Measurements from ENCODE around the gene PRKN.

The PRKN gene

DNA sequence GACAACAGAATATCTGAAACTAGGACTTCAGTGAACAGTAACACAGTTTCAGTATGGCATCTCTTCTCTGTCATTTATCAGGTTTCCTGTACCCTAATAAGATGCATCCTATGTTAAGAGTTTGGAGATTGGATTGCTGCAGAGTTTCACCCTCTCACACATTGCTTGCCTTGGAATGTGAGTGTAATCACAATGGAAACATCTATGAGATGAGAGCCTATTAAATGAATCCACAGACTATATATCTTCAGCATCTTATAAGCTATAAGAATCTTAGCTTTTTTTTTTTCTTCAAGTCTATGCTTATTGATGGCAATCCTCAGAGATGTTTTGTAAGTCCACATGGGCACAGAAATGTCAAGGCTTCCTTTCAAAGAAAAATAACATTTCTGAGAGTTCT, 292.5 kb downstream of the PRKN start:
- DNase-seq, result no peak

DNA sequence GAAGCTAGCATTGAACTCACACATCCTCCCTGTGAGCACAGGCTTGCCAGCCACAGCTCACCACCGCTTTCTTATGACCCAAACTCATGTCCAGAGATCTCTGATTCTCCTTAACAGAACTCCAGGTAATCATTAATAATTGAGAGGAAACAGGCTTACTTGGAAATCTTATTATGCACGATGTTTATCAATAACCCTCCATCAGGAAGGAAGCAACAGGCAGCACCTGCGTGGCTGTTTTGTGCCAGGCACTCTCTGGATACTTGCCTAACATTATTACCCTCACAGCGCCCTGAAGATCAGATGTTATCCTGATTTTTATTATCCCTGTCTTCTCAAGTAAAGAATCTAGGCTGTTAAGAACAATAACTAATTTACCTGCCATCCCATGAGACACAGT, 306.6 kb downstream of the PRKN start:
- no peak for DNase-seq

DNA sequence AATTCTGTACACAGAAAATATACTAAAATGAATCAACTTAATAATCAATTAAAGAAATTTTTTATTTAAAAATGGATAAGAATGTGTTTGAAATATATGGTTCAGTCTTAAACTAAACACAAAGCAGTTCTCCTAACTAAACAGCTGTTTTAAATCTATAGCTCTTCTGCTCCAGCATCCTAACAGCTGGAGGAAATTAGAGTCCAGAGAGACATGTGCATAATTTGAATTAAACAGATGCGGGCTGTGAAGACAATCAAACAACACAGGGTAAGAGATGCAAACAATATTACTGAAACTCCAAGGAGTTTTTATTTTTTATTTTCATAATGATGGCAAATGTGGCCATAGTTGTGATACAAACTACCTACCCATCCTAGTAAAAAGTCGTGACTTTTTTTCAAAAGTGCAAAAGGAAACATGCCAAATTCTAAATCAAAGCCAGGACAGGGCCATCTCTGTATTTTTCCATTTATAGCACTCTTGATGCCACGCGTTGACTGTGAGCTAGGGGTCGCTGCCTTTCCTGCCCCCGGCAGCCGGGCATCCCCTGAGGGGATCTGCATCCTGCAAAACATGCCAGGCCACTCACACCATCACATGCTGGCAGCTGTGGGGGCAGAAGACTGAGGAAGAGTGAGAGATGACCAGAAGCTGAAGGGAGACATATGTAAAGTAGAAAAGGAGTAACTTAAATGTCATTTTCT, 310.6 kb downstream of the PRKN start:
- no peak for DNase-seq

DNA sequence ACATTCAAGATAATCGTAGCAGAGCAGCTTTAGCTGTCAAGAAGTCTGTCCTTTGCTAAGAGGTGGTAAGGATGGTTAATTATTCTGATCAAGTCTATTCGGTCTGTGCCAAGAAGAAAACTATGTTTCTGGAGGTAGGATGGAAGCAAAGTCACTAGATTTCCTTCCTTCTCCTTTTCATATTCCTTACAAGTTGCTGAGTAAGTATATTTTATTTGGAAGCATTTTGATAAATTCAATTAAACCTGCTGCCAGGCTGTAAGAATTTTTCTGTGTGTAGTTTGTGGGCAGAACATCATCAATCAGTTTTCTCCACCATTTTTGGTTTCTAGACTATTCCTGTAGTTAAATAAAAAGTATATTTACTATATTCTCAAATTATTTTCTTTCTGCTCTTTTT, 311.3 kb downstream of the PRKN start:
- no peak for DNase-seq

DNA sequence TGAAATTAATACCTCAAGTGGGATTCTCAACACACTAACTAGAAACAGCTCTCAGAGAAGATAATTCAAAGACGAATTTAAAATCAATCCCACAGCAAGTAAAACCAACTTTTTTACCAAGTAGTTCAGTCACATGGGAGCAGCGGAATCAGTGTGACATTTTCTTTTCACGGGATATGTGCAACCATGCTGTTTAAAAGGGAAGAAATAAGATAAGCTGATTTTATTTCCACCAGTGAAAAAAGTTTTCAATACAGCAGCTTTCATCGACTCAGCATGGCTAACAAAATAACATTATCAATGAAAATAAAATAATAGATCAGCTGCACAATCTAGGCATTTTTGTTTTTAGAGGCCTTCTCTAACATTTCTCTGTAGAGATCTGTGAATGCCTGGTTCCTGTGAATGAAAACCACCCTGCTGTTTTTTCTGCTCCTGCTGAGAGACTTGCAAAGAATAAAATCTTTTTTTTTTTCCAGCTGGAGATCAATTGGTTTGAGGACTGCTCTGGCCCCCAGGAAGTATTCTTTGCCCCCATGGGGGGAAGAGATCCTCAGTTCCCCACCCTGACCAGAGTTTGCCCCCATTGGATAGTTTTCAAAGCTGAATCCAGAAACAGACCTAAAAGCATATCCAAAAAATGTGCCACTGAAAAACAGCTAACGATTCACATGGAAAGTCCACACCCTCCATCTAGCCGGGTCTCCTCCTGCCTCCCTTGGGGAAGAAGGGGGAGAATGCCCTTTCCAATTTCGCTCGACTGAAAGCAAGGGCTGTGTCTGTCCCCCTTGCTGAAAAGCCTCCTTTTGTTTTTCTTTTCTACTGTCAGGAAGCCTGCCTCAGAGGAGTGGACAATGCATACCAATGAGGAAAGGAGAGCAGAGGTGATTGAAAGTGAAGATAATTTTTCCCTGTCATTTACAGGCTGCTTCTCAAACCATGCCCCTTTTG, 317.6 kb downstream of the PRKN start:
- DNase-seq, result no peak

DNA sequence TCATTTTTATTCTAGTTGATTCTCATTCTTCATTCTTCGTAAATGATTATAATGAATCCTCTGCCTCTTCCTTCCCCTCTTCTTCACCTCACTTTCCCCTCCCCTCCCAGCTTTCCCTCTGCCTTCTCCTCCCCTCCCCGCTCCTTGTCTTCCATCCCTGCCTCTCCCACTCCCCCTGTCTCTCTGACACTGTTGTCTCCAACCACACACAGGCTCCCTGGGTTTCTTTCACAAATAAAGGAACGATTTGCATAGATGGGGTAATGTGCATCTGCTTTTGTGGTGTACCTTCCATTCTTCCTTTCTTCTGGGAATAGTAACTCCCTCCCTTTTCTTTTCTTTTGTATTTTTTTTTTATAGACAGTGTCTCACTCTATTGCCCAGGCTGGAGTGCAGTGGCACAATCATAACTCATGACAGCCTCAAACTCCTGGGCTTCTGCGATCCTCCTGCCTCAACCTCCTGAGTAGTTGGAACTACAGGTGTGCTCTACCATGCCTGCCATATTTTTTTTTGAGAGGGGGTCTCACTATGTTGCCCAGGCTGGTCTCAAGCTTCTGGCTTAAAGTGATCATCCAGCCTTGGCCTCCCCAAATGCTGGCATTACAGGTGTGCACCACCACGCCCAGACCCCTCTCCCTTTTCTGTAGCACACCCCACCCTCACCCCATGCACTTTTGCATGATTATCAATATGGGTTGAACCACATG, 318.6 kb downstream of the PRKN start:
- DNase-seq, result no peak

DNA sequence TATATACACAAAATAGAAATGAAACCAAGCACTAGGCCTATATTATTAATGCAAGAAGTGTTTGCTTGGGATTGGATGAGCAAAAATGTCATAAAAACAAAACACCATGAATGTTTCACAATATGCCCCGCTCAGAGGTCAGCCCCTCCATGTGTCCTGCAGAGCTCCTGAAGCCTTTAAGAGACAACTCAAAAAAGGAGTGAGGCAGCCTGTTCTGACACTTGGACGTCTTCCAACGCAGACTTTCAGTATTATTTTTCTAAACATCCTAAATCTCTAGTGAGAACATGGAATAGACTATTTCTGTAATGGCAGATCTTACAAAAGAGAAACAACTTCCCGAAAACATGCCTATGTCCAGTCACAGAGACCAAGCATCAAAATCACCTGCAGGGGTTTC, 322.6 kb downstream of the PRKN start:
- no peak for DNase-seq

DNA sequence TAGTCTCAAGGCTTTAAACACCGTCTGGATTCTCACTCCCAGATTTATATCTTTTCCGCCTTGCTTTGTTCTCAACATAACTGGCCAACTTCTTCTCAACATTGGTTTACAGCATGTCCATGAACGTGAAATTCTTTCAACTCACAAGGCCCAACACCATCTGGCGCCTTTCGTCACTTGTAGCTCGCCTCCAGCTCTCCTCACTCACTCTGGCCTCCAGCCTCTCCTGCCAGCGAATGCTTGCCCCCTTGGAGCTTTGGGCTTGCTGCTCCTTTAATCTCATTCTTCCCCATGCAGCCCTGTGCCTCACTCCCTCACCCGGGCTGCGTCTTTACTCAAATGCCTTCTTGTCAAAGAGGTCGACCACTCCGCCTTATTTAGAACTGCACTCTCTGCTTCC, 324.5 kb downstream of the PRKN start:
- DNase-seq, result no peak

DNA sequence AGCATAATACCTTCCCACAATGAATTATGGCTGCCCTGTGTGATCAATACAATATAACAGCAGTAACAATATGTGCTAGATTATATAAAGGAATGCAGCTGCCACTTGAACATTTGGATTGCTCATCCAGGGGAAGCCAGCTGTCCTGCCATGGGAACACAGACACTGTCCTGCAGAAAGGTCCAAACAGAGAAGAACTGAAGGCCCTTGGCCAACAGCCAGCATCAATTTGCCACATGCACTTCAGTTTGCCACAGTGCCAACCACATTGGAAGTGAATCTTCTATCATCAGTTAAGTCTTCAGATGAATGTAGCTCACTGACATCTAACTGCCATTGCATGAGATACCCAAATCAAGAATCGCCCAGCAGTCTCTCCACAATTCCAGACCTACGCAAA, 332.4 kb downstream of the PRKN start:
- DNase-seq, result no peak

DNA sequence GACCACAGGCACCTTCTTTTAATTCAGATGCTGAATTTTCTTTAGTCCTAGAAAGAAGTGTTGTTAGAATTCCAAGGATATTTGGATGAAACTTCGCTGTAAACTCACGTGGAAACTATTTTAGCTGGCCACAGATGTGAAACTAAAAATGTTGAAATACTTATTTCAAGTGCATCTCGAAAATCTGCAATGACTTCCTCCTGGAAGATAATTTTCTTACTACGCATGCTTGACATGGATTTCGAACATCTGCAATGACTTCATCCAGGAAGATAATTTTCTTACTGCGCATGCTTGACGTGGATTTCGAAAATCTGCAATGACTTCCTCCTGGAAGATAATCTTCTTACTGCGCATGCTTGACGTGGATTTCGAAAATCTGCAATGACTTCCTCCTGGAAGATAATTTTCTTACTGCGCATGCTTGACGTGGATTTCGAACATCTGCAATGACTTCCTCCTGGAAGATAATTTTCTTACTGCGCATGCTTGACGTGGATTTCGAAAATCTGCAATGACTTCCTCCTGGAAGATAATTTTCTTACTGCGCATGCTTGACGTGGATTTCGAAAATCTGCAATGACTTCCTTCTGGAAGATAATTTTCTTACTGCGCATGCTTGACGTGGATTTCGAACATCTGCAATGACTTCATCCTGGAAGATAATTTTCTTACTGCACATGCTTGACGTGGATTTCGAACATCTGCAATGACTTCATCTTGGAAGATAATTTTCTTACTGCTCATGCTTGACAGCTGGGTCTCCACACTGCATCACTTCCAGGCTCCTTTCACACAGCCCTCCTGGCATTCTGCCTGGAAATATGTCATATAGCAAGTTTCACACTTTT, 336.4 kb downstream of the PRKN start:
- DNase-seq, result peak; percentile 83

DNA sequence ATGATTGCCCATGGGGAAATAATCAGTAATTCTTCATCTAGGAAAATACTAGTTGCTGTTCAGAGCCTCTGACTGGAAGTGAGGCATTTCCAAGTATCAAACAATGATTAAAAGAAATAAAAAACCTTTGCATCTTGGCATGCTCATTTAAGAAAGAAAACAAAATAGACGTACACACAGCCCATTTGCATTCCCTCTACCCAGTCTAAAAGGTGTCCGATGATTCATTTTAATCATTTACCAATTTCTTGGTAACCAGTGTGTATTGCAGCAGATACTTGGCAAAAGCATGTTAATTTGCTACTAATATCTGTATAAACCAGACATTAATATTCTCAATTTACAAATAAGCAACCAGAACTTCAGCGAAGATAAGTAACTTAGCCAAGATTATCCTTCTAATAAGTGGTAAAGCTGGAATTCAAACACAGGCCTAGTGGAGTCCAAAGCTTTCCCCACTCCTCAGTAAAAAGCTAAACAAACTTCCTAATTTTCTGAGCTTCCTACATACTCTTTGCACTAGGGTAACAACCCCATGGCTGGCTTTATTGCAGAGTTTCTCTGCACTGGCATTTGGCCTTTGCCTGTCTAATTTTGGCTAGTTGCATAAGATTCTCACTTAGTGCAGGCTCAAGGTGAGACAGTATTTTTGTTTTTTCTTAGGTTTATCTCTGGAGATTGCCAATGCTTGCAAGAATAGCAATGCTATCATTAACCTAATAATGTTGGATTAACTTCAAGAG, 338.1 kb downstream of the PRKN start:
- DNase-seq, result no peak

DNA sequence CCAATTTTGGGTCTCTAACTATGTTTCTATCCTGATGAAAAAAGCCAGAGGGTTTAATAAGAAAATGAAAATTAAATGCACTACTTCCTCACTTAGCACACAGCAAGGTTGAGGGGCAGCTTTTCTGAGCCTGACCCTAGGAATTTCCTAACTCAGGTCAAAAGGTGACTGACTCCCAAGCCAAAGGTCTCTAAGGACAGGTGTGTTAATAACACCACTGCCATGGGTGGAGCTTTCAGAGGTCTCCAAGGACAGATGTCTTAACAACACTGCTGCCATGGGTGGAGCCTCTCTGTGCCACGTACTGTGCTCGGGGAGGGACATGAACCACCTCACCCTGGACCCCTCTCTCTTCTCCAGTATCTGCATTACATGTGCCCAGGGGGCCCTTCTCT, 339.2 kb downstream of the PRKN start:
- DNase-seq, result no peak

DNA sequence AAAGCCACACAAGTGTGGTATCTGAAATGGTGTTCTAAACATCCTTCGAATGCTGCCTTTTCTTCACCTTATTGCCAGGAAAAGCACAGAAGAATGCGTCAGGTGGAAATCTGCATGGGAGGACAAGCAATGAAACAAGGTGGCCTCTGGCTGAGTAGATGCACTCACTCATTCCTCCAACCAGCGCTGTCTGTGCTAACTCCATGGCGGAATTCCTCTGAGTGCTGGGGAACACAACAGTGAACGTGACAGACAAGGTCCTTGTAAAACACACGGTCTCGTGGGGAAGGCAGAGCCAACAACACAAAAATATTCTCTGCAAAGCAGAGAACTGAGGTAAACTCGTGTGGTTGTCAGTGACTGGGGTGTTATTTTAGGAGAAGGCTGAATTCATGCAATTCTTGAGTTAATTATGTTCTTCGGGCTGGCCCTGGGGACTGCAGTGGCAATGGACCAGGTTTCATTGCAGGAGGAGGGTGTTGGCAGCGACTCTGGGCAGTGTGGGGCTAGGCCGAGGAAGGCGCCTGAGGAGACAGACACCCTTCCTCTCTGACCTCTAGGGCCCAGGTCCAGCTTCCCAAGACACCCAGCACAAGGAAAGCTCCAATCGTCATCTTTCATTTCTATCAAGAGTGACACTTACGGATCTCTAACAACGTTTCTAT, 339.7 kb downstream of the PRKN start:
- DNase-seq, result no peak

DNA sequence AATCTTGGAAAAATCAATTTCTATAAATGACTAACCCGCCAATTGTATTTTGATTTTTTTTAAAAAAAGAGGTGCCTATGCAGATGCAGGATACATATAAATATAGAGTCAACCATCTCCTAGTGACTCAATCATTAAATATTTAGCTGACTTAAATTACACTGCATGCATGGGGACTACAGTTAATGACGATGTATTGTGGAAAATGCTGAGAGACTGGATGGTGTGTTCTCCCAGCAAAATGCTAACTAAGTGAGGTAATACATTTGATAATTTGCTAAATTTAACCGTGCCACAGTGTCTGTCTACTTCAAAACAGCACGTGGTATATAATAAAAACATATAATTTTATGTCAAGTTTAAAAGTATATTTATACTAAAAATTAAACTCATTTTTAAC, 341.6 kb downstream of the PRKN start:
- DNase-seq, result no peak

DNA sequence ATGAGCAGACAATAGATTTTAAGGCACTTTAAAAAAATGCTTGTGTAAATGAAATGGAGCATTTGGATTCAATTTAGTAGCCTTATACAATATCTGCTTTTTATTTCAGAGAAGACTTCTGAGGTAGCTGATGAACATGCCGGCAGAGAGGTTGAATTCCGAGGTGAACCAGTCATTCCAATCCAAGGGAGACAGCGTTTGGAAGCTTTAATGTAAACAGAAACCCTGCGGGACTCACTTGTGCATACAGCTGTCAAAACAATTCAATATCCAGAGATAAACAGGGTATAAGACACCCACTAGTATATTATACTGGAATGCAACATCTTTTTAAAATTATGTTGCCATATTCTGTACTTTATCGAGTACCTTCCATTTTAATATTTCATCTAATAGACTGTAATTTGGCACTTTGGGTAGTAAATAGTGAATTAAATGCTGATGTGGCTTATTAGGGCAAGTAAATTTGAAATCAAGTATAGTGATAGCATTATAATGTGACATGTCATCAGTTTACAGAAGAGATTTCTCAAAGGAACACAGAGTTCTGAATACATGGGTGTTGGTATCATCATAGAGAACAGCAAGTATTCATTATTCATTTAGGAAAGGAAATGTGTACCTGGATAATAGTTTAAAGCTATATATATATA, 347.7 kb downstream of the PRKN start:
- no peak for DNase-seq

DNA sequence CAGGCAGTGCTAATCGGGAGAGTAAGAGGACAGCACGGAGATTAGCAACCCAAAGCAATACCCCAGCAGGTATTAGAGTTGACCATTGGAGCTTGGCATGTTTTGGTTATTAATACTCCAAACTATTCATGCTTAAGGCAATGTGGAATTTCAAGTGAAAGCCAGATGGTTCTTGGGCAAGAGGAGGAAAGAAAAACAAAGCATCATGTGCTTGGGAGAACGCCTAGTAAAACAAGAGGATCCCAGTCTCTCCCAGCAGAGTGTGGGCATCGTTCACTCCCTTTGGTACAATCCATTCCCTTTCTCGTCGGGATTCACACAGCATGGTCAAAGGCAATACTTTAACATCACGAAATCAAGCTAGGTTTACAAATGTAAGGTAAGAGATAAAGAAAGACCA, 349.8 kb downstream of the PRKN start:
- no peak for DNase-seq

DNA sequence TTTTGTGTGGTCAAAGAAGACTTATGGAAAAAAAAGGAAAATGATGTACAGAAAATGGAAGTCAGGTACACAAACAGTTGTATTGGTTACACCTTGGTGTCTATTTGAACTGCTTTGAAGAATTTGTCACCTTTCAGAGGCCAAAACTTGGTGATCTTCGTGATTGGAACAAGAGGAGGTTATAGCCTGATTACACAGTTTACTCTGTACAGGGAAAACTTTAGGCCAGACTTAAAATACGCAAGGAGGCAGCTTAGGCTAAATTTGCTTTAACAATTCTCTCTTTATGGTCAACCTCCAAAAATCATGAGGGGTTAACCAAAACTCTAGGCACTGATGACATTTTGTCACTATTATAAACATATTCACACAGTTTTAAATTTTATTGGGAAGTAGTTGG, 353.7 kb downstream of the PRKN start:
- no peak for DNase-seq

DNA sequence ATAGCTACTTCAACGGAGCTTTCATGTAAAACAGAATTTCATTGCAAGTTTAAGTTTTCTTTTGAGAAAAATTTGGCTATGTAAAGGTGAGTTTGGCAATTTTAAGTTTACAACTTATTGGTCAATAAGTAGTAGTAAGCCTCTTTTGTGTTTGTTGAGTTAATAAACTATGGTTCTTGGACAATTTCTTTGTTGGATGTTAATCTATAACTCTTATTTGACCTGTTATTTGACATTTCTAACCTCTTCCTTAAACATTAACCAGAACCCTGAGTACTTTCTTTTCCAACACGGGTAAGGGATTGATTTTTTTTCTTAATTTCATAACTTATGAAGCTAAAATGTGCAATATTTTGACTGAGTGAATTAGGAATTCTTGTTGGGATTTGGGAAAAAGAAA, 354.4 kb downstream of the PRKN start:
- no peak for DNase-seq

DNA sequence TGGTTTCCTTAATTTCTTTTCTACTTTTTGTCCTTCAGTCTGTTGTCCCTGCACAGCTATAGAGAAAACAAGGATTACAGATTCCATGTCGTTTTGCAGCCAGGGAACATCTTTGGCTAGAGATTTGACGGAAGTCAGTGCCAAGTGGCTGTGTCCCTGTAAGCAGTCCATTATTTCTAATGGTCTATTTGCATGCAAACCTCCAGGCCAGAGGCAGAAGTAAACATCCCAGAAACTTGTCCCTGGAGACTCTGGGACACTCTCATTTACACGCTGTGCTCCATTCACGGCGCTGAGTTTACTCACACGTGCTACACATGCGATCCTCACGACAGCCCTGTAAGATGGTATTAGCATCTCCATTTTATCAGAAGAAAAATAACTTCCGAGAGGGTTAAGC, 355.5 kb downstream of the PRKN start:
- no peak for DNase-seq

DNA sequence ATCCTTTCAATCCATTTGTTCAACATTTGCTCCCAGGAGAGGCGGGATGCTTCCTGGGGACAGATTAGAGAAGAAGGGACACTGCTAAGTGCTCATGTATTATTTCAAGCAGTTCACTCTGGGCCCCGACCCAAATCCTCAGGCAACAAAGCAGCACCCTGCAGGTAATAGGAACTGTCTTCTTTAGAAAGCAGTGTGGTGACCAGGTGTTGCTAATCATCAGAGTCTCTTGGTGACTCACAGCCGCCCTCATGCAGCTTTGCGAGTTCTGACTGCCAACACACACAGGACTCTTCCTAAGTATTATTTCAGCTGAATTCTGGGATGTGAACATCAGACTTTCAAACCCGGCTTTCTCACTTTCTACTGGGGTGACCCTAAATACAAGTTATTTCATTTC, 356.4 kb downstream of the PRKN start:
- DNase-seq, result no peak

DNA sequence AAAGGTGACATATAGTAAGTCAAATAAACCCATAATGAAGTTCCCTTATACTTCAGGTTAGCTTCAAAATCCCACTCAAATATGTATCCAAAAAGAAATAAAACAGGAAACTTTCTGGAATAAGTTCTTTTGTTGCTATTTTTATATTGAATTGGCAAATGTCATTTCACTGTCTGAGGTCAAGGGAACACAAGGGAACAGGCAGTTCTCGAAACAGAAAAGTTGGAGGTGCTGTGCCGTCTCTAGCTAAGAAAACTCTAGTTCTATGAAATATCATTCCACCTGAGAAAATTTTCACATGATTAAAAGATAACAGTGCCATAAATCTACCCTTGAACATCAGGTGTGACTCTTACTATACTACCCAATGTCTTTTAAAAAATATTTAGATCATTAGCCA, 358.5 kb downstream of the PRKN start:
- DNase-seq, result no peak
